DMS 273 treated with DMSO at 0.1 percent for 48 hours (cell line): ENCODE results near the gene SASH1.

Source experiments
- DNase-seq: peaks from one replicate; lab custom pipeline; 2025; lab: John Stamatoyannopoulos, UW

Gene SASH1

DNA sequence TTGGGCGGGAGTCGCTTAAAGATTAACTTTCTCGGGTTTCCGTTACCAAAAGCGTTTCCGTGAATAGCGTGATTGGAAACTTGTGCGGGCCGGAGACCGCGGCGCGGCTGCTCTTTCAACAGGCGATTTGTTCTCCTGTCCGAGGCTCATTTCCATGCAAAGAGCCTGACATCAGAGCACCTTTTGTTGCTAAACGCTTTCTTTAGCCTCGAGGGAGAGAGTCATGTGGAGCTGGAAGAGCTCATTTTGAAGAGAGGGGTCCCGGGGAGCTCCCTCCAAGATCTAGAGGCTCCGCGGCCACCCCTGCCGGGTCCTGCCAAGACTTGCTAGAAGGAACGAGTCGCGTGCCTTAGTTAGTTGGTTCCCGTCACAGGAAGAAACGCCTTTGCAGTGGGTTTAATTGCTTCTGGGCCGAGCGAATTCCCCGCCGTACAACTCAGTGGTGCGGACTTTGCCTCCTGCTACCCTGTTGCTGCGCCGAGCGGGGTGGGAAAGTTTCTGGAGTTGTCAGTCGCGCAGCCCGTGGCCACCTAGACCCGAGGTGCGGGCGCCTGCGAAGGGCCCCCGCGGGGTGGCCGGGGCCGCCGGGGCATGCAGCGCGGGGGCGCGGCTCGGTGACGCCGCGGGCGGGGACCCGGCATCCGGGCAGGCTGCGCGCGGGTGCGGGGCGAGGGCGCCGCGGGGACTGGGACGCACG, at the start of gene SASH1:
SASH1 (plus strand) TSS at position 489 of the 697 bp plus-strand sequence. CDS start 230 bp downstream, outside the sequence.
- peak; percentile 68 for DNase-seq

- DNase-seq, result no peak
Measured at GRCh38 chr6:148293181-148293995, 49.2 kb upstream of the SASH1 start.

DNA sequence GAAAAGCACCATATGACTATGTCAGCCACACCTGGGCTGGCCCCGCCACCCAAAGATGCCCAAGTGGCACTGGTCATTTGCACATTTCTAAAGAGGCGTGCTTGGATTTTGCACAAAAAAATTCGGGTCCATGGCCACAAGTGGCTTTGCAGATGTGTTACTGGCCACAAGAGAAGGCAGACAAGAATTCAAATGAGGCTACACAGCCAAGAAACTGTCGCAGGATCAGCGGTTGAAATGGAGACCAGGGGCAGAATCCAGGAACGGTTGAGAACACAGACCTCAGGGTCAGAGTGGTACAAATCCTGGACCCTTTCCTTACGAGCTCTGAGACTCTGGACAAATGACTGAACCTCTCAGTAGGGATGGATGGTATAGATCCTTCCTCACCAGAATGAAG, 48.6 kb upstream of the SASH1 start:
- no peak for DNase-seq

- DNase-seq, result no peak
Measured at GRCh38 chr6:148295261-148295887, 47.3 kb upstream of the SASH1 start.

- no peak for DNase-seq
Measured at GRCh38 chr6:148296771-148297170, 45.9 kb upstream of the SASH1 start.

DNA sequence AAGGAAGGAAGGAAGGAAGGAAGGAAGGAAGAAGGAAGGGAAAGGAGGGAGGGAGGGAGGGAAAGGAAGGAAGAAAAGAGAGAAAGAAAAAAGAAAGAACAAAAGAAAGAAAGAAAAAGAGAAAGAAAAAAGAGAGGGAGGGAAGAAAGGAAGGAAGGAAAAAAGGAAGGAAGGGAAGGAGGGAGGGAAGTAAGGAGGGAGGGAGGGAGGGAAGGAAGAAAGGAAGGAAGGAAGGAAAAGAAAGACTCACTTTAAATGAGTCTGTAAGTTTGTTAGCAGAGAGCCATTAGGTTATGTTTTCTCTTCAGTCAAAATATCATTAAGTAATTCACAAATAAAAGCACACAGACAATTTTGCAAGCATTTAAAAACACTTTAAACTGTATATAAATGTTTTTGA, 44.0 kb upstream of the SASH1 start:
- DNase-seq, result no peak

GRCh38 chr6:148303616-148304015, 39.0 kb upstream of the SASH1 start:
- DNase-seq, result no peak

GRCh38 chr6:148304976-148305375, 37.7 kb upstream of the SASH1 start:
- no peak for DNase-seq

GRCh38 chr6:148306286-148306685, 36.4 kb upstream of the SASH1 start:
- DNase-seq, result no peak

DNA sequence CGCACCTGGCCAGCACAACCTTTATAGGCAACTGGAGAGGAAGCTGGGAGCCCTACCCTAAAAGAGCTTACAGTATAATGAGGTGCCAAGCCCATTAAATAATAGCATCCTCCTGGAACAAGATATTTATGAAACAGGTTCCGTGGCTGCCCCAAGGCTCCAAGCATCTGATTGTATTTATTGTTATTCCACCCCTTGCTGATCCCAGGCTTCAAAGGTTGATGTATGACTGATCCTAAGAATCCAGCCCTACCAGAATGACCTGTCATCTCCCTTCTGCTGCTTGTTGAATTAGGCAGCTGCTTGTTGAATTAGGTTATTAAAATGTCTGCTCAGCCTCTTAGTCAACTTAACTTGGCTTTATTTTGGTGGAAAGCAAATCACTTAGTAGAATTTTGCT, 35.2 kb upstream of the SASH1 start:
- DNase-seq, result no peak

- no peak for DNase-seq
Measured at GRCh38 chr6:148309301-148309700, 33.3 kb upstream of the SASH1 start.

DNA sequence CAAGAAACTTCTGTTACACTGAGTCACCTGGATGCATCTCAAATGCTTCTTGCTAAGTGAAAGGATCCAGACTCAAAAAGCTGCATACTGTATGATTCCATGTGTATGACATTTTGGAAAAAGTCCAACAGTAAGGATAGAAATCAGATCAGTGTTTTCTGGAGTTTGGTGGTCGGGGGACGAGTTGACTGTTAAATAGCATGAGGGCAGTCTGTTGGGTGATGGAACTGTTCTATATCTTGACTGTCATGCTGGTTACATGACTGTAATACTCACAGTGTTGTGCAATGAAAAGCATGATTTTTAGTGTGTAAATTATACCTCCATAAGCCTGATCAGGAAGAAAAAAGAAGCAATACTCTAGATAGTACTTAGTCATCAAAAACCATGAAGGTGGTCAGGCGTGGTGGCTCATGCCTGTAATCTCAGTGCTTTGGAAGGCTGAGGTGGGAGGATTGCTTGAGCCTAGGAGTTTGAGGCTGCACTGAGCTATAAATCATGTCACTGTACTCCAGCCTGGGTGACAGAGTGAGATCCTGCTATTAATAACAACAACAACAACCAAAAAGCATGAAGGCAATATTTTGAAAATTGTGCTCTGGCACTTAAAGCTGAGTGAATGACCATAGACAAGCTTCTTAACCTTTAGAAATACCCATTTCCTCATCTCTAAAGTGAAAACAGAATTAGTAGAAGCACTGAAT, 30.5 kb upstream of the SASH1 start:
- DNase-seq, result no peak

DNA sequence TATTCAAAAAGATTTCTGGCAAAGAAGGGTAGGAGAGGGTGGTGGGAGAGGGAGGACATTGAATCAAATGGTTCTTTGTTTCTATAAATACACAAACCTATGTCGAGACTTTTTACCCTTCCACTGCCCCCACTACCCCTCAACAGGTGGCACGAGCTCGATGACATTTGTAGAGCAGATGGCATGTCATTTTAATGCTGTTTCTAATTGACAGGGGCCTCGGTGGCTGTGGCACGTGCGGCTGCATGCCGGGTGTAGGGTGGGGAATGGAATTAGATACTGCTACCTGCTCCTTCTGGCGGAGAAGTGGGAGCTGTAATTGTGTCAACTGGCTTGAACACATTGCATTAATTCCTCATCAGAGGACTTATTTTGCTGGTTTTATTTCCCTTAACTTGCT, 29.1 kb upstream of the SASH1 start:
- peak; percentile 73 for DNase-seq

DNA sequence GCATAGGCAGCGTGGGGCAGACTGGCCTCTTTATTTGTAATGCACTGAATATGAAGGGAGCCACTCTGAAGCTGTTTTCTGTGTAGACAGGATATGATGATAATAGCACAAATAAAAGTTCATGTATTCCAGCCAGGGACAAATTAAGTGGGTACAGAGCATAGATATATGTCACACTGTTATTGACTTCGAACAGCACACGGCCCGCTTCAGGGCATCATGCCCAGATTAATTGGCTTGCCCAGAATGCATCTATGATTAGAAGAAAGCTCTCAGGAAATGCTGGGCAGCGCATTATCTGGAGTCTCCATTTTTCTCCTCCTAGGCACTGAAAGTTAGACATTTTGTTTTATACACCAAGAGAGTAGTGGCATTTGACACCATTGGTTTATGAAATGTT, 26.3 kb upstream of the SASH1 start:
- no peak for DNase-seq

DNA sequence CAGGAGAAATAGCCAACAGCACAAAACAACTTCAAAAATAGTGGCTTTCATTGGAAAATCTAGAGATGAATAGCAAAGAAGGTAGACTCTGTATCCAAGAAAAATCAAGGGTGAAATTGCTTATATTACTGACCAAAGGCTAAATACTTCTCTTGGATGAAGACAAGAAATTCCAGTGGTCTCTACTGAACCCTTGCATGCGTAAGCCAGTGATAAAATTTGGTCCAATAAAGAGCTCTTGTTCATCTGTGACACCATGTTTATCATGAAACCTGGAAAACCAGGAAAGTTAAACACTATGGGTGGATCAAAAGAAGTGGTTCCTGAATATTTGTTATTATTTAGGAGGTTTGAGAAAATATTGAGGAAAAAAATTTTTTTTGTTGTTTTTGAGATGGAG, 25.6 kb upstream of the SASH1 start:
- DNase-seq, result no peak

- DNase-seq, result no peak
Measured at GRCh38 chr6:148317739-148318138, 24.9 kb upstream of the SASH1 start.

- DNase-seq, result no peak
Measured at GRCh38 chr6:148322704-148323103, 19.9 kb upstream of the SASH1 start.

DNA sequence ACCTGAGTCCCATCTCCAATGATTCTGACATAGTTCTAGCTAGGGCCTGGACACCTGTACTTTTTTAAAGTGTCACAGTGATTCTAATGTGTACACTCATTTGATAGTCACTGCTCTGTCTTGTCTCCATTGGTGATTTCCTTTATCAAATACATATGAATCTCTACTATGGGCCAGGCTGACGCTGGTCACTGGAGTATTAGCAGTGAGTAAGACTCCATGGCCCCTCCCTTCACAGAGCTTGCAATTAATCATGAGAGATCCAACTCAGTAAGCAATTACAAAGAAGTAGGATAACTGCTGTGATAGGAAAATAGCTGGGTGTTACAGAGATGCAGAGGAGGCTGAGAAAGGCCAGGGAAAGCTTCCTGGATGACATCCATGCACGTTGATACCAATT, 19.3 kb upstream of the SASH1 start:
- no peak for DNase-seq

- no peak for DNase-seq
Measured at GRCh38 chr6:148324297-148324985, 18.2 kb upstream of the SASH1 start.

GRCh38 chr6:148325316-148326068, 17.1 kb upstream of the SASH1 start:
- DNase-seq, result no peak
